Measurements from ENCODE around the gene ZNF512.

GRCh38 chr2:27667446-27667845, 84.6 kb downstream of the ZNF512 start:
- TF ChIP-seq CREB1 (IDR thresholded peaks at IDR 0.05) (no peak), CREB1 (CRISPR knock-in tag; IDR thresholded peaks at IDR 0.05) (no peak), ELF3 (CRISPR knock-in tag; IDR thresholded peaks at IDR 0.05) (no peak), NR2C2 (CRISPR knock-in tag; IDR thresholded peaks at IDR 0.05; ENCODE audit: borderline replicate concordance) (no peak), SRSF1 (optimal IDR thresholded peaks at IDR 0.05; ENCODE audit: low read depth, low read length) (no peak), TCF12 (IDR thresholded peaks at IDR 0.05) (no peak), TCF12 (CRISPR knock-in tag; IDR thresholded peaks at IDR 0.05) (no peak), POLR2A (IDR thresholded peaks at IDR 0.05; ENCODE audit: insufficient read depth in 1 of 2, low read depth in 2 of 2, low read length in 2 of 2) (no peak), ZNF503 (CRISPR knock-in tag; IDR thresholded peaks at IDR 0.05) (no peak), CTCF (CRISPR knock-in tag; IDR thresholded peaks at IDR 0.05) (no peak)
- TF ChIP-seq, protein P1, sequence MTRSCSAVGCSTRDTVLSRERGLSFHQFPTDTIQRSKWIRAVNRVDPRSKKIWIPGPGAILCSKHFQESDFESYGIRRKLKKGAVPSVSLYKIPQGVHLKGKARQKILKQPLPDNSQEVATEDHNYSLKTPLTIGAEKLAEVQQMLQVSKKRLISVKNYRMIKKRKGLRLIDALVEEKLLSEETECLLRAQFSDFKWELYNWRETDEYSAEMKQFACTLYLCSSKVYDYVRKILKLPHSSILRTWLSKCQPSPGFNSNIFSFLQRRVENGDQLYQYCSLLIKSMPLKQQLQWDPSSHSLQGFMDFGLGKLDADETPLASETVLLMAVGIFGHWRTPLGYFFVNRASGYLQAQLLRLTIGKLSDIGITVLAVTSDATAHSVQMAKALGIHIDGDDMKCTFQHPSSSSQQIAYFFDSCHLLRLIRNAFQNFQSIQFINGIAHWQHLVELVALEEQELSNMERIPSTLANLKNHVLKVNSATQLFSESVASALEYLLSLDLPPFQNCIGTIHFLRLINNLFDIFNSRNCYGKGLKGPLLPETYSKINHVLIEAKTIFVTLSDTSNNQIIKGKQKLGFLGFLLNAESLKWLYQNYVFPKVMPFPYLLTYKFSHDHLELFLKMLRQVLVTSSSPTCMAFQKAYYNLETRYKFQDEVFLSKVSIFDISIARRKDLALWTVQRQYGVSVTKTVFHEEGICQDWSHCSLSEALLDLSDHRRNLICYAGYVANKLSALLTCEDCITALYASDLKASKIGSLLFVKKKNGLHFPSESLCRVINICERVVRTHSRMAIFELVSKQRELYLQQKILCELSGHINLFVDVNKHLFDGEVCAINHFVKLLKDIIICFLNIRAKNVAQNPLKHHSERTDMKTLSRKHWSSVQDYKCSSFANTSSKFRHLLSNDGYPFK (CRISPR knock-in tag; IDR thresholded peaks at IDR 0.05; ENCODE audit: borderline replicate concordance), result no peak
